ENCODE results near the gene STUM. TPM values are rescaled to one million over a fixed set of nuclear protein-coding genes. Genes with fewer than 3 reads are reported as not detected.

STUM gene
- total RNA-seq, 6 donors from 2014 or later: under 0.01 to 0.98 (median 0.20) TPM; not detected in 1

- H3K4me1 ChIP-seq: peaks cover 6 to 9% (median 9%) of the 10 kb centered on the region in 4 donors
- ATAC-seq (ENCODE audit: low FRiP score in 2 of 2) (no peak), DNase-seq (no peak)
- no peak for TF ChIP-seq POLR2A (IDR thresholded peaks at IDR 0.05)
- no peak for TF ChIP-seq POLR2AphosphoS5 (IDR thresholded peaks at IDR 0.05)
- TF ChIP-seq CTCF (IDR thresholded peaks at IDR 0.05): no peak
- no peak for TF ChIP-seq EP300 (IDR thresholded peaks at IDR 0.05)
- H3K4me3 ChIP-seq: no peak overlapping the region
- H3K27me3 ChIP-seq: no peaks in the 10 kb centered on the region
- no peak overlapping the region for H3K27ac ChIP-seq
- WGBS, 2 donors: 89 to 92% methylated on average over 5 of the region's 5 CpGs
- no peaks in the 10 kb centered on the region for H3K36me3 ChIP-seq
- H3K9me3 ChIP-seq: no peaks in the 10 kb centered on the region
Measured at GRCh38 chr1:226624526-226624925, 76.0 kb downstream of the STUM start.

- DNase-seq (no peak), ATAC-seq (ENCODE audit: low FRiP score in 2 of 2) (no peak)
- H3K36me3 ChIP-seq: no peaks in the 10 kb centered on the region
- H3K27ac ChIP-seq: no peak overlapping the region
- H3K4me3 ChIP-seq: no peak overlapping the region
- TF ChIP-seq CTCF (IDR thresholded peaks at IDR 0.05) (no peak), POLR2AphosphoS5 (IDR thresholded peaks at IDR 0.05) (no peak), EP300 (IDR thresholded peaks at IDR 0.05) (no peak), POLR2A (IDR thresholded peaks at IDR 0.05) (no peak)
- H3K9me3 ChIP-seq: no peaks in the 10 kb centered on the region
- H3K4me1 ChIP-seq: peaks cover 6 to 9% (median 9%) of the 10 kb centered on the region in 4 donors
- 84 to 88% methylated on average over 6 of the region's 6 CpGs for WGBS, 2 donors
- no peaks in the 10 kb centered on the region for H3K27me3 ChIP-seq
Measured at GRCh38 chr1:226625326-226625725, 76.8 kb downstream of the STUM start.

GRCh38 chr1:226625832-226626576 is 77.4 kb downstream of the STUM start:
- Histone ChIP-seq H3K27me3 (no peaks in the 10 kb centered on the region), H3K4me3 (peak overlapping the region in 1 of 4 donors; percentile 15), H3K4me1 (peaks cover 6 to 9% (median 9%) of the 10 kb centered on the region in 4 donors), H3K27ac (no peak overlapping the region), H3K36me3 (peaks cover 0 to 2% (median 0%) of the 10 kb centered on the region in 4 donors), H3K9me3 (no peaks in the 10 kb centered on the region)
- TF ChIP-seq POLR2A (IDR thresholded peaks at IDR 0.05) (no peak), CTCF (IDR thresholded peaks at IDR 0.05) (no peak), EP300 (IDR thresholded peaks at IDR 0.05) (no peak), POLR2AphosphoS5 (IDR thresholded peaks at IDR 0.05) (no peak)
- DNase-seq (peak in 1 of 2 donors; percentile 36), ATAC-seq (ENCODE audit: low FRiP score in 2 of 2) (peak; percentile 3 to 18)
- 74 to 83% methylated on average over 9 to 10 of the region's 10 CpGs for WGBS, 2 donors

- TF ChIP-seq EP300 (IDR thresholded peaks at IDR 0.05): no peak
- TF ChIP-seq CTCF (IDR thresholded peaks at IDR 0.05): peak; percentile 90 to 98 (median 93)
- Histone ChIP-seq H3K36me3 (peaks cover 0 to 7% (median 1%) of the 10 kb centered on the region in 4 donors), H3K27ac (no peak overlapping the region), H3K27me3 (no peaks in the 10 kb centered on the region), H3K4me3 (peak overlapping the region in 1 of 4 donors; percentile 15), H3K9me3 (no peaks in the 10 kb centered on the region), H3K4me1 (peaks cover 6 to 9% (median 9%) of the 10 kb centered on the region in 4 donors)
- ATAC-seq (ENCODE audit: low FRiP score in 2 of 2): peak; percentile 89 to 95
- peak; percentile 80 to 87 for DNase-seq
- 2 to 4% methylated on average over 9 to 11 of the region's 11 CpGs for WGBS, 2 donors
Measured at GRCh38 chr1:226626577-226626956, 78.0 kb downstream of the STUM start.

All from upper lobe of left lung (tissue), 6 donors.